Right lobe of liver (tissue), 4 donors: ENCODE data around the gene ACO2.

Source experiments
- POLR2A ChIP-seq: fragments of 450-650 bp; IDR thresholded peaks from one replicate; pipeline ENCODE4 v1.6.1; 2017; ENCODE audit warnings: antibody characterized with exemption, mild to moderate bottlenecking
- TF ChIP-seq, protein P1 (sequence below), 4 donors: fragments of 200-600 bp in 3 of 4; fragments of 450-650 bp in 1 of 4; IDR thresholded peaks; one replicate each; pipeline versions ENCODE4 v1.5.1 to v1.8.0; 2016 to 2022; ENCODE audit warnings: antibody characterized with exemption in 4 of 4, mild to moderate bottlenecking in 2 of 4
- donor health status: DM: no; HTN: no; CAD: no.
- donor health status: DM: no; HTN: no; CAD: no.
- donor health status: DM: no; HTN: yes; CAD: no.

DNA sequence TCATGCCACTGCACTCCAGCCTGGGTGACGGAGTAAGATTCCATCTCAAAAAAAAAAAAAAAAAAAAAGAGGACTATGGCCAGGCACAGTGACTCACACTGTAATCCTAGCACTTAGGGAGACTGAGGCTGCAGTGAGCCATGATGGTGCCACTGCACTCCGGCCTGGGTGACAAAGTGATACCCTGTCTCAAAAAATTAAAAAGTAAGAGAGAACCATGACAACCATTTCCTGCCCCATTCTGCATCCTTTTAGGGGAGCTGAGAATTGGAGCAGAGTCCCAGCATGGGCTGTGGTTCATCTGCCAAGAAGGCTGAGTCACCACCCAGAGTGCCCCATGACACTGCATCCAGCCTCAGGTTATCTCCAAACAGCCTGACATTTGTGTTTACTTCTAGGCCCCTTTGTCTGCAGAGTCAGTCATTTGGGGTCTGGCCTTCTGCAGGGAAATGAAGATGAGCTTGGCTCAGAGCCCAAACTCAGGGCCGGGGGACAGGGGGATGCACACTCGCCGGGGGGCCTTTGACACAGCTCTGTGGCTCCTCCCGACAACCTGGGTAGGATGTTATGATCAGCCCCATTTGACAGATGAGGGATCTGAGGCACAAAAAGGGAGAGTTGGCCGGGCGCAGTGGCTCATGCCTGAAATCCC lies 96.6 kb downstream of the ACO2 start:
- TF ChIP-seq, protein P1, sequence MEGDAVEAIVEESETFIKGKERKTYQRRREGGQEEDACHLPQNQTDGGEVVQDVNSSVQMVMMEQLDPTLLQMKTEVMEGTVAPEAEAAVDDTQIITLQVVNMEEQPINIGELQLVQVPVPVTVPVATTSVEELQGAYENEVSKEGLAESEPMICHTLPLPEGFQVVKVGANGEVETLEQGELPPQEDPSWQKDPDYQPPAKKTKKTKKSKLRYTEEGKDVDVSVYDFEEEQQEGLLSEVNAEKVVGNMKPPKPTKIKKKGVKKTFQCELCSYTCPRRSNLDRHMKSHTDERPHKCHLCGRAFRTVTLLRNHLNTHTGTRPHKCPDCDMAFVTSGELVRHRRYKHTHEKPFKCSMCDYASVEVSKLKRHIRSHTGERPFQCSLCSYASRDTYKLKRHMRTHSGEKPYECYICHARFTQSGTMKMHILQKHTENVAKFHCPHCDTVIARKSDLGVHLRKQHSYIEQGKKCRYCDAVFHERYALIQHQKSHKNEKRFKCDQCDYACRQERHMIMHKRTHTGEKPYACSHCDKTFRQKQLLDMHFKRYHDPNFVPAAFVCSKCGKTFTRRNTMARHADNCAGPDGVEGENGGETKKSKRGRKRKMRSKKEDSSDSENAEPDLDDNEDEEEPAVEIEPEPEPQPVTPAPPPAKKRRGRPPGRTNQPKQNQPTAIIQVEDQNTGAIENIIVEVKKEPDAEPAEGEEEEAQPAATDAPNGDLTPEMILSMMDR (IDR thresholded peaks at IDR 0.05): no peak
- TF ChIP-seq POLR2A: no peak
